GM19025 (cell line): ENCODE measurements around the gene GDPD4.

Experiments
- ATAC-seq: cut with Tn5 transposase; IDR thresholded peaks from one replicate; pipeline ENCODE4 v1.9.1; 2021; ENCODE audit warnings: mild to moderate bottlenecking, low read depth, moderate library complexity; ENCODE audit not compliant: unreplicated experiment

GDPD4 gene

DNA sequence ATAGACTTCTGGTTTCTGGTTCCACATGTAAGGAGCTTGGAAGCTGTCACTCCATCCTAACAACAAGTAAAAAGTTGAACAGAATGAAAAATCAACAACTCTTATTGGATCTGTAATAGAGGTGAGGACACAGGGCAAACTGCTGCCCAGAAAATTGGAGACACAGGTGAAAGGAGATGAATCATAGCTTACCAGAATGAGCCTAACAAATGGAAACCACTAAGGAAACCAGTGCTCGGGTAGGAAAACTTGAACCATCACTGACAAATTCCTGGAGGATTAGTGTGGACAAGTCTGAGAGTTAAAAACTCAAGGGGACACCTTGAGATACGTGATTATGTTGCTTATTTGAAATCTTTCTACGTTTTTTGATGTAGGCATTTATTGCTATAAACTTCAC is 52.1 kb downstream of the GDPD4 start:
- no peak for ATAC-seq

DNA sequence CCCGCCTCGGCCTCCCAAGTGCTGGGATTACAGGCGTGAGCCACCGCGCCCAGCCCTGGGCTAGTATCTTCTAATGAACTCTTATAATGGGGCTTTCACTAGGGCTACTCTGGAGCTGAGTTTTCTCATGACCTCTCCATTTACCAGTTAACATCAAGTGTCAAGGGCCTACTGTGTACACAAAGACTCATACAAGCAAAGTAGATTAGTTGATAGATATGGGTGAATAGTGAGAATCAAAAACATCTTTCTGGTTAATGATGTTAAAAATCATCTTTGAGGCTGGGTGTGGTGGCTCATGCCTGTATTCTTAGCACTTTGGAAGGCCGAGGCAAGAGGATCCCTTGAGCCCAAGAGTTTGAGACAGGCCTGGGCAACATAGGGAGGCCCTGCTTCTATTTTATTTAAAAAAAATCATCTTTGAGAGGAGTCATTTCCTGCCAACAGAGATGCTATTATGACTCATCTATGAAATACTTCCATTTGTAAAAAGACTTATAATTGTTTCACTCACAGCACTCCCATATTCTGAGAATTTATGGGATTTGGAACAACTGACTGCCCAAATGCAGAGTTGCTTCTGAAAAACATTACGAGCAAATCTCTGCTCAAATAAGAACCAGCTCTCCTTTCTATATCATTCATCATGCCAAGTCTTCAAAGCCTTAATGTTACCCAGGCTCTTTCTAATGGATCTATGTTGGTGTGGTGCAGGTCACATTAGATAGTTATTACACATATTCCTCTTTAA is 57.0 kb downstream of the GDPD4 start:
- no peak for ATAC-seq

DNA sequence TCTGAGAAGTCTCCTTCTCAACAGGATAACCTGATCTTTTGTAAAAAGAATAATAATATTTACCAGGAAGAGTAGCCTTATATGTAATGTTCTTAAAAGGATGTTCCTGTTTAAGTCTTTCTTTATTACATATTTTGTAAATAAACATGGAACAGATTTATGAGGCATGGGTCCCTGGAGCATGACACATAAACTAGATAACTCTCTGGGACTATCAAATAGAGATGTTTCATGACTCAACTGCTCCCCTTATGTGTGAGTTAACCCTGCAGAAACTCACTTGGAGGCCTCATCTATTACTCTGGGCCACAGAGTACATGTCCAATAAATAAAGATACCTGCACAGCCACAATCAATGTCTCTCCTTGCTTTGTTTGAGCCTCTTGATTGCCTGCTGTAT is 64.6 kb downstream of the GDPD4 start:
- ATAC-seq: no peak

DNA sequence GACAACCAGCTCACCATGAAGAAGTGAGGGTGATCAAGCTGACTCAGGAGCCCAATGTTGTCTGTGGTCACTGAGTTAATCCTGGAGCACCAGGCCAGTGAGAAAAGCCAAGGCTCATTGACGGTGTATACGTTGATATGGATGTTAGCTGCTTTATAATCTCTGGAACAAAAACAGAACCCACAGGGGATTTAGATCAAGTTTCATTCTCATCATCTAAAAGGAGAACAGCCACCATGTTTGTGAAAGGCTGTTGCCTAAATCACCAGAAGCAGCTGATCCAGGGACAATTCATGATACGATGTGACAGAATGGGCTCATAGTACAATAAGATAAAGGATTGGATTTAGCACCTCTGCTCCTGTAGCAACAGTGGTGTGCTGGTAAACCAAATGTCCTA is 68.5 kb downstream of the GDPD4 start:
- ATAC-seq: no peak

DNA sequence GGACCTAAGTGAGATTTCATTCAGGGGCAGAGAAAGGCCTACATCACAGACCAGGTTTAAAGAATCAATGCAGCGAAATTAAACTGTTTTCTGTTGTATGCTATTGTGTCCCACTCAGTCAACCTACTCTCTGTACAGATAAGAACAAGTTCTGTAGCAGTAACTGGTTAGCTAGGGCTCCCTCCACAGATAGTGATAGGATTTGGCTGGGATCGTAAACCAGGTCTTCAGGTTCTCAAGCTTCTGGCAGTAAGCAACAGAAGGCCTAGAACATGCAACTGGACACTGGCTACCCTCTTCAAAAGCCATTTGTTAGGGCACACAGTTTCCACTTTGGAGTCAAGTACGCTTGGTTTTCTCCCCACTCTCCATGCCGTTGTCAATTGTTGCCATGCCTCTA is 69.2 kb downstream of the GDPD4 start:
- no peak for ATAC-seq

DNA sequence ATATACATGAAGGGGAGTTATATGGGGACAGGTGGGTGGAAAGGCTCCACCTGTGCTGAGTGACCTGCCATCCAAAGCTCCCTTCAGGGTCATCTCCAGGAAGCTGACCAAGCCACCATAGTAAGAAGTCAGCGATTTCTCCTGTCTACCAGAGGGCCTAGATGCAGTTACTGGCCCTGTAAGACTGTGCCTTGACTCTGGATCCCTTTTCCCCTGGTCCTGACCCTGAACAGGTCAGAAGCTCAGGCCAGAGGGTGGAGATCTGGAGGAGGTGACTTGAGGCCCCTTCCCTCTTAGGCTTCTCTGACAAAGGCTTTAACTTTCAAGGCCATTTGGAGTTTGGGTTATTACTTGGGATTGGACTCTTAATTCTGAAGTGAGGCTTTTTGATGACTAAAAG is 69.7 kb downstream of the GDPD4 start:
- no peak for ATAC-seq

DNA sequence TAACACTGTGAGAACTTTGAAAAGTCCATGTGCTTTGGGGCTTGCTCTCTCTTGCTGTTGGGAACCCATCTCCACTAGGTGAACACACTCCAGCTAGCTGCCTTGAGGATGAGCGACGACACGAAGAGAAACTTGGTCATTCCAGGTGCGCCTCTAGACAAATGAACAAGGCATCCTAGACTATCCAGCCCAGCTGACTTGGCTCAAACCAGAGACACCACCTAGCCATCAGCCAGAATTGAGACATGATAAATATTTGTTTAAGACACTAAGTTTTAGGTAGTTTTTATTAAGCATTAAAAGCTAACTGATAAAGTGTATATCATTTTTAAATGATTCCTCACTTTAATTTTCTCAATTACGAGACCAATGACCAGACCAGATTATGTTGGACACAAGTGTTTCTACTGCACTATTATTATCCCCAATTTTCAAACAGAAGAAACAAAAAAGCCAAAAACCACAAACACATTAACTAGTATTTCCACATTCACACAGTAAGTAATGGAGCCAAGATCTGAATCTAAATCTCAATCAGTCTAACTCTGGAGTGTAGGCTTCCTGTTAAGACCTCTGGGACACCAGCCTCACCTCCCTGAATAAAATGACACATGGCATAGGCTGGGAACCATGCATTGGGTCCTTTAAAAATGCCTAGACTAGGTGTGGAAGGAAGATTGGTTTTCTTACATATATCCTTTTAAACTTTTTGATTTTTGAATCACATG is 70.4 kb downstream of the GDPD4 start:
- ATAC-seq: no peak

DNA sequence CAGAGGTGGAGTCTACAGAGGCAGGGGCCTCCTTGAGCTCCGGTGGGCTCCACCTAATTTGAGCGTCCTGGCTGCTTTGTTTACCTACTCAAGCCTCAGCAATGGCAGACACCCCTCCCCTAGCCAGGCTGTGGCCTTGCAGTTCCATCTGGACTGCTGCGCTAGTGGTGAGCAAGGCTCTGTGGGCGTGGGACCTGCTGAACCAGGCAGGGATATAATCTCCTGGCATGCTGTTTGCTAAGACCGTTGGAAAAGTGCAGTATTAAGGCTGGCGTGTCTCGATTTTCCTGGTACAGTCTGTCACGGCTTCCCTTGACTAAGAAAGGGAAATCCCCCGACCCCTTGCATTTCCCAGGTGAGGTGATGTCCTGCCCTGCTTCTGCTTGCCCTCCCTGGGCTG is 77.7 kb downstream of the GDPD4 start:
- no peak for ATAC-seq

DNA sequence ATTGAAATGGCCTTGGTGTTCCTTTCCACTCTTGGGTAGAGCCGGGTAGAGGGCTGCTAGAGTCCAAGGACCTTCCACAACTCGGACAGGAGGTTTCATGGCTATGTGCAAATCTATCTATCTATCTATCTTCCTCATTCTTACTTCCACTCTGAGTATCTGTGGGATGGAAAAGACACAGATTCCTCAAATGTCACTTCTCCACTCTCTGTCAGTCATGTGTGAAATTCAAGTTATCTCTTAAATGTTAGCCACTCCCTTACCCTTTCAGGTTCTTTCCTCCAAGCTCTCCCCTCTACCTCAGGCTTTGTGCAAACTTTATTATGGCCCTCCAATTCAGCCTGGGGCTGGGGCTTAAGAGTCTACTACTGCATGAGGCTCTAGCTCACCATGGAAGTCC is 84.3 kb downstream of the GDPD4 start:
- ATAC-seq: no peak

DNA sequence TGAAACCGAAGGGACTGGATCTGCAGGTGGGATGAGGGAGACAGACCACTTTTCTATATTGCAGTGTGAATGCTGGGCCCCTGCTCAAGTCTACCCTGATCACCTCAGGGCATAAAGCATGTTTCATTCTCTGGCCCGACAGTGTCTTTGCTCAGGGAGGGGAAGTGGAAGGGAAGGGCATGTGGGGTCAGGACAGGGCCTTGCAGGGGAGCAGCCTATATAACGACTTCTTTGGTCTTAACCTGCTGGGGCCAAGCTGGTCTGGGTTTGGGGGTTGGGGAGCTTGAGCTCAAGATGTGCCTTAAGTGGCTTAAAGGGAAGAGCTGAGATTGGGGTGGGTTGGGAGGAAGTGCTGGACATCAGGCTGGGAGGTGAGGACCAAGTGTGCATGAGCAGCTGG is 86.4 kb downstream of the GDPD4 start:
- ATAC-seq: no peak

DNA sequence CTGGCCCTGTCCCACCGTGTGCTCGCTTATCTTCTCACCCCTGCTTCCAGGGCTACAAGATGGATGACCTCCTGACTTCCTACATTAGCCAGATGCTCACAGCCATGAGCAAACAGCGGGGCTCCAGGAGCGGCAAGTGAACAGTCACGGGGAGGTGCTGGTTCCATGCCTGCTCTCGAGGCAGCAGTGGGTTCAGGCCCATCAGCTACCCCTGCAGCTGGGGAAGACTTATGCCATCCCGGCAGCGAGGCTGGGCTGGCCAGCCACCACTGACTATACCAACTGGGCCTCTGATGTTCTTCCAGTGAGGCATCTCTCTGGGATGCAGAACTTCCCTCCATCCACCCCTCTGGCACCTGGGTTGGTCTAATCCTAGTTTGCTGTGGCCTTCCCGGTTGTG is 86.9 kb downstream of the GDPD4 start:
- ATAC-seq: no peak

DNA sequence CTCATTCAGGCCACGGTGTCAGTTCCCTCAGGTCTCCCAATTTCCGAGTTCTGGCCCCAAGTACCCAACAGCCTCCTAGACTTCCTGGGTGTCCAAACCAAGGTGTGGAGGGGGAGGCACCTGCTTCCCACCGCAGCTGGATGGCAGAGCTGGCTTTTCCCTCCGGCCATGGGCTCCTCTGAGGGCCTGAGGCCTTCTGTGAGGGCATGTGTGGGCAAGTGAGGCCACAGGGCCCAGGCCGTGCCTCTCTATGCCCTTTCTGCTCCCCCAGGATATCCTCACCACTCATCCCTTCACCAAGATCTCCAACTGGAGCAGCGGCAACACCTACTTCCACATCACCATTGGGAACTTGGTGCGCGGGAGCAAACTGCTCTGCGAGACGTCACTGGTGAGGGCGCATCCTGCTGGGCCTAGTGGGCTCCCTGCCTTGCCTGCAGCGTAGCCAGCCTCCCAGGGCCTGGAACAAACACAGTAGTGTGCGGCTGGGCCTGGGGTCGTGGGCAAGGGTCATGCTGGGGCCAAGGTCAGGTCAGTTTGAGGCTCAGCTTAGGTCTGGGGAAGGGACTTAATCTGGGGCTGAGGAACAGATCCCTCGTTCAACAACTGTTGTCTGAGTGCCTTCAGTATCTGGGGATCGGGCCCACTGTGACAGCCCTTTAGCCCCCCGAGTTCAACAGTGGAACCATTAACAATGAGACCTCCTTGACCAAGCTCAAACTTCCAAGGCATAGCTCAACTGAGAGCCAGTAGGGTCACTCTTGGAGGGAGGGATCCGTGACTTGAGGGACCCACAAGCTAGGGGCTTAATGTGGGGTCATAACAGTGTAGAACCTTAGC is 87.7 kb downstream of the GDPD4 start:
- ATAC-seq: no peak

DNA sequence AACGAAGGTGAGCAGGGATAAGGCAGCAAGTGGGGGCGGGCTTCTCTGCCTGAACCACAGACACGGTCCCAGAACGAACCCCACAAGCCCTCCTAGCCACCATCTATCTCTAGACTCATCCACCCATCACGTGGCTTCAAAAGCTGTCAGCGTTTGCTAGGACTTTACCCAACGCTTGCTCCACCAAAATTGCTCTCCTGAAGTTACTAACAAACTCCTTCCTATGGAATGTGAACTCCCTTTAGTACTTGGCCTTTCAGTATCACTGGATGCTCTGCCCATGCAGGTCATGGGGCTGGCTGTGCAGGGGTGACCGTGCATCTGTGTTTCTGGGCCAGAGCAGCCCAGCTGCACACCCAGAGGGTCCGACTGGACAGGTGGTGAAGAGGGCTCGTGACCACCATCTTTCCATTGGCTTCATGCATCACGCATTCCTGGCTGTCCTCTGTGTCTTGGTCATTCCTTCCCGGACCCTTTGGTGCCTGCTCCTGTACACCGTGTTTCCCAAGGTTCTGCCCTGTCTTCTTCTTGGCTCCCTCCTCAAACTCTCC is 88.4 kb downstream of the GDPD4 start:
- no peak for ATAC-seq

DNA sequence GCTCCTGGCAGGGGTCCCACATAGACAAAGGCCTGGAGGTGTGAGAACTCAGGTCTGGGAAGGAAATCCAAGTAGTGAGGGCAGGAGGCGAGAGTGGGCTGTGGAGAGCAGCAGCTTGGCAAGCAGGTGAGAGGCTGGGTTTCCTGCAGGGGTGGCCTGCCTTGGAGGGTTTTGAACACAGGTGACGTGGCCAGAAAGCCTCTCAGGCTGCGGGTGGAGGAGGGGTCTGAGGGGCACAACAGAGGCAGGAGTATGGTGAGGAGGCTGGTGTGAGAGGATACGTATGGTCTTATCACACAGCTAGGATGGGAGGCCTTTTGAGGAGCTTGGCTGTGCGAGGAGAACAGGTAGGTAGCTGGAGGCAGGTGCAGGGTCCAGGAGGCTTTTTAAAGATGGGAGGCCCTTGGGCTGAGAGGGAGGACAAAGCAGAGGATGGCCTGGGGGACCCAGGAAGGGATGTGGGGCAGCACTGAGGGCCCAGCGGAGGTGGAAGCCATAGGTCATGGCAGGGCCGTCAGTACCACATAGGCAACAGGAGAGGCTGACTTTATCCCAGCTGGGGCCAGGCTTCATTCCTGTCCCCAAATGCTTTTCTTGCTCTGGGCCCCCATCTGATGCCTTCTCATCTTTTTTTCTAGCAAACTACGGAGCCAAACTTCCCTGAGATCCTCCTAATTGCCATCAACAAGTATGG is 89.0 kb downstream of the GDPD4 start:
- no peak for ATAC-seq

DNA sequence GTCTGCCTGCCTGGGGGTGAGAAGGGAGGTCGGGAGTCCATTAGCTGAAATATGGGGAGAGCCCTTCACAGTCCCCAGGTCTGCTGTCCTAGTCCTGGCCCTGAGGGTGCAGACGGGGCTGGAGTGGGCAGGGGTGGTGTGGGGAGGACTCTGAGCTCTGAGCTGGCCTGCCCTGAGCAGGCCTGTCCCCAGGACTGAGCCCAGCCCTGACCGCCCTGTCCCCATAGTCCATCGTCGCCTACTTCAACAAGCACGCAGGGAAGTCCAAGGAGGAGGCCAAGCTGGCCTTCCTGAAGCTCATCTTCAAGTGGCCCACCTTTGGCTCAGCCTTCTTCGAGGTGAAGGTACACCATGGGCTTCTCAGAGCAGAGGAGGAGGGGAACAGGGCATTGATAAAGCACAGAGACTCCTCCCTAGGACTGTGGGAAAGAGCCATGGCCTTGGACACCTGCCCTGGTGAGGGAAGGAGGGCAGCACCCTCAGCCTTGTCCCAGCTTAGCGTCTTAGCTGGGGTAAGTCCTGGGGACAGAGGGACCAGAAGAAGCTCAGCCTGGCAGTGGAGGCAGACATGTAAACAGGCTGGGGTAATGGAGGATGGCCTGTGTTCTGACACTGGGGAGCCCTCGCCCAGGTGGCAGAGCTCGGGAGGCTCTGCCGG is 89.8 kb downstream of the GDPD4 start:
- ATAC-seq: no peak

DNA sequence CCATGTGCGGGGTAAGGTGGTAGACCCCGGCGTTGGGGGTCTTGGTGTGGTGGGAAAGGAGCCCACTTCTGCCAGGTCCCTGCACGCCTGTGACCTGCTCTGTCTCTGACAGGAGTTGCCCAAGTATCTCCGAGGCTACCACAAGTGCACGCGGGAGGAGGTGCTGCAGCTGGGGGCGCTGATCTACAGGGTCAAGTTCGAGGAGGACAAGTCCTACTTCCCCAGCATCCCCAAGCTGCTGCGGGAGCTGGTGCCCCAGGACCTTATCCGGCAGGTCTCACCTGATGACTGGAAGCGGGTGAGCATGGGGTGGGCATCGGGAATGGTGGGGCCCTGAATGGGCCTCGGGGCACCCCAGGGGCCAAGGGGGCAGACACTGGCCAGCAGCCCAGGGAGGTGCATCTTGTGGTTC is 90.4 kb downstream of the GDPD4 start:
- no peak for ATAC-seq

DNA sequence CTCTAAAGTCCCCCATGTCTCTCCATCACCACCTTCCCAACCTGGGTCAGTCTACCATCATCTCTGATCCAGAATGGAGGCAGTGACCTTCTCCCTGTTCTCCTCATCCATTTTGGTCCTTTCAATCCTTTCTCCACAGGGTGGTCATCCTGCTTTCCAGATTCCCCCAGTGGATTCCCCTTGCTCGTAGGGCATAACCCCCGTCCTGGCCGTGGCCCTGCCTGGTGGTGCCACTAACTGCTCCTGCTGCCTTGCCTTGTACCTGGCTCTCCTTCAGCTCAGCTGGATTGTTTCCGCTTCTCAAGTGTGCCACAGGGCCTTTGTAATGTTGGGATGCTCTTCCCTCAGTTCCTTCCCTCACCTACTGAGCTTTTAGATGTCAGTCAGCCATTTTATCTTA is 91.8 kb downstream of the GDPD4 start:
- no peak for ATAC-seq

DNA sequence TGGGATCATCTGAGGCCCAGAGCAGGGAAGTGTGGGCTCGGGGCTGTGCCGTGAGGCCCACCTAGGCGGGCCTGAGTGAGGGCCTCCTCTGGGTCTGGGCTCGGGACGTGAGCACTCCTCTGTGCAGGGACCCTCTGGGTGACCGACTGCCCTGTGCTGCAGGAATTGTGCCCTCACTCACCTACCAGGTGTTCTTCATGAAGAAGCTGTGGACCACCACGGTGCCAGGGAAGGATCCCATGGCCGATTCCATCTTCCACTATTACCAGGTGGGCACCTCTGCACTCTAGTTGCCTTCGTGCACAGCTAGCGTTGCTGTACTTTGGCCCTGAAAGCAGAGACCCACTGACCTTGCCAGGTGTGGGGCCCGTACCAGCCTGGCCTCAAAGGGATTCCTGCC is 93.0 kb downstream of the GDPD4 start:
- ATAC-seq: no peak

DNA sequence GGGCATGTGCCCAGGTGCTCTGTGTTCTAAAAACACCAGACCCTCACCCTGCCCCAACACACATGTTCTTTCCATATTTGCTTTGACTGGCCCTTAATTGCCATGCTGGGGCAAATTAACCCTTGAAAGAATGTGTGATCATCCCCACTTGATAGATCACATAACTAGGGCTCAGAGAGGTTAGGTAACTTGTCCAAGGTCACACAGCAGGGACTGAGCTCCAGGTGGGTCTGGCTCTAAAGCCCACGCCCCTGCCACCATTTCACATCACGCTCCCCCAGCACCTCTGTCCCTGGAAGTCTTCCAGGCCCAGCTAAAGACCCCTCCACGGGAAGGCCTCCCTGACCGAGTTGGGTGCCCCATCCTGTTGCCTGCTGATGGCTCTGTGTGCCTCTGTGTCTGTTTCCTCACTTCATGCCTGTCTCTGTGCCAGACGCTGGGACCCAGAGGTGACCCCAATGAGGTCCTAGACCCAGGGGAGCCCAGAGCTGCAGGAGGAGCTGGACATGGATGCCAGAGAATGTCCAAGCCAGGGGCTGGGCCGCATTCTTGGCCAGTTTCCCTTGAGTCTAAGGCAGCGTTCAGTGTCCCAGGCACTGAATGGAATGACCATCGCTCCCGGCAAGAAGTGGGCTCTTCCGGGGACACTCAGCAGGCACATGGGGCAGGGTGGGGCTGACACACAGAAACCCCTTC is 93.7 kb downstream of the GDPD4 start:
- no peak for ATAC-seq
